VCaP (cell line): ENCODE data around the gene F2.

Experiments used
- H3K27ac ChIP-seq: fragments of 450-650 bp; 2 replicates; pipeline ENCODE4 v1.5.1; 2017
- TF ChIP-seq, protein P1 (sequence below): fragments of 450-650 bp; conservative IDR thresholded peaks from 2 replicates; pipeline ENCODE4 v1.5.1; 2017; ENCODE audit warnings: mild to moderate bottlenecking, moderate library complexity

The F2 gene

DNA sequence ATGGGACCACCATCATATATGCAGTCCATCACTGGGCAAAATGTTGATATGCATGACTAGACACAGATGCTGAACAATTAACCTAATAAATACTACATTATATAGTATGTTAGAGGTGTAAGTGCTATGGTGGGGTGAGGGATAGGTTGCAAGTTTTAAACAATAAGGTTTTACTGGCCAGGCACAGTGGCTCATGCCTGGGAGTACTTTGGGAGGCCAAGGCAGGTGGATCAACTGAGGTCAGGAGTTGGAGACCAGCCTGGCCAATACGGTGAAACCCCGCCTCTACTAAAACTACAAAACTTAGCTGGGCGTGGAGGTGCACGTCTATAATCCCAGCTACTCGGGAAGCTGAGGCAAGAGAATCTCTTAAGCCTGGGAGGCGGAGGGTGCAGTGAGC lies 28.1 kb downstream of the F2 start:
- H3K27ac ChIP-seq, result no peak overlapping the region
- TF ChIP-seq, protein P1, sequence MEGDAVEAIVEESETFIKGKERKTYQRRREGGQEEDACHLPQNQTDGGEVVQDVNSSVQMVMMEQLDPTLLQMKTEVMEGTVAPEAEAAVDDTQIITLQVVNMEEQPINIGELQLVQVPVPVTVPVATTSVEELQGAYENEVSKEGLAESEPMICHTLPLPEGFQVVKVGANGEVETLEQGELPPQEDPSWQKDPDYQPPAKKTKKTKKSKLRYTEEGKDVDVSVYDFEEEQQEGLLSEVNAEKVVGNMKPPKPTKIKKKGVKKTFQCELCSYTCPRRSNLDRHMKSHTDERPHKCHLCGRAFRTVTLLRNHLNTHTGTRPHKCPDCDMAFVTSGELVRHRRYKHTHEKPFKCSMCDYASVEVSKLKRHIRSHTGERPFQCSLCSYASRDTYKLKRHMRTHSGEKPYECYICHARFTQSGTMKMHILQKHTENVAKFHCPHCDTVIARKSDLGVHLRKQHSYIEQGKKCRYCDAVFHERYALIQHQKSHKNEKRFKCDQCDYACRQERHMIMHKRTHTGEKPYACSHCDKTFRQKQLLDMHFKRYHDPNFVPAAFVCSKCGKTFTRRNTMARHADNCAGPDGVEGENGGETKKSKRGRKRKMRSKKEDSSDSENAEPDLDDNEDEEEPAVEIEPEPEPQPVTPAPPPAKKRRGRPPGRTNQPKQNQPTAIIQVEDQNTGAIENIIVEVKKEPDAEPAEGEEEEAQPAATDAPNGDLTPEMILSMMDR, result no peak

DNA sequence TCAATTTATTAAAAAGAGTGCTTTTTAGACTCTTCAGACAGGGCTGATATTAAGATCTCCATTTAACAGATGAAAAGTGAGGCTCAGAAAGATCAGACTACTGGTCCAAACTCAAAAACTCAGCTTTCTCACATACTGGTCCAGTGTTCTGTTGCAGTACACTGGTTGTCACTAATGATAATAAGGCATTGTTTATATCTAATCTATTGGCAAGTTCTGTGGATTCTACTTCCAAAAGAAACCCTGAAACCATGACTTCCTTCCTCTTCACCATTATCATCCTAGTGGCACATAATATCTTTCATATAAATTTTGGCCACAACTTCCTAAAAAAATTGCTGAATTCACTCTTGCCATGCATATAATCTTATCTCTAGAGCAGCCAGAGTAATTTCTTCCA lies 36.9 kb downstream of the F2 start:
- no peak overlapping the region for H3K27ac ChIP-seq
- TF ChIP-seq, protein P1, result no peak

DNA sequence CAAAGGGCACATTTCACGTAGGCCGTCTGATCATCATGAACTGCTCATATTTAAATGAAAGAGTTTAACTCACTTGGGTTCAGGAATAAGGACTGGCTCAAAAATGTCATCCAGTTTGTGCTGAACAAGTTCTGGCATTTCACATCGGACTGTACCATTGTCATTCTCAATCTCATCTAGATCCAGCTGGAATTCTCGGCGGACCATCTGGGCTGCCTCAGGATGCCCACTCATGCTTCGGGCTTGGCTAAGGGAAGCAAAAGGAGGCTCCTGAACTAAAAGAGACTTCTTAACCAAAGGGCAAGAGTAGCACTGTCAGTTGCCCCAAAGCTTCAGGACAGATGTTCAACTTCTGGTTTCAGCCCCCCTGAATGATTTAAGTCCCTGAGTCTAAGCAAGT lies 40.2 kb downstream of the F2 start:
- TF ChIP-seq, protein P1, result no peak

DNA sequence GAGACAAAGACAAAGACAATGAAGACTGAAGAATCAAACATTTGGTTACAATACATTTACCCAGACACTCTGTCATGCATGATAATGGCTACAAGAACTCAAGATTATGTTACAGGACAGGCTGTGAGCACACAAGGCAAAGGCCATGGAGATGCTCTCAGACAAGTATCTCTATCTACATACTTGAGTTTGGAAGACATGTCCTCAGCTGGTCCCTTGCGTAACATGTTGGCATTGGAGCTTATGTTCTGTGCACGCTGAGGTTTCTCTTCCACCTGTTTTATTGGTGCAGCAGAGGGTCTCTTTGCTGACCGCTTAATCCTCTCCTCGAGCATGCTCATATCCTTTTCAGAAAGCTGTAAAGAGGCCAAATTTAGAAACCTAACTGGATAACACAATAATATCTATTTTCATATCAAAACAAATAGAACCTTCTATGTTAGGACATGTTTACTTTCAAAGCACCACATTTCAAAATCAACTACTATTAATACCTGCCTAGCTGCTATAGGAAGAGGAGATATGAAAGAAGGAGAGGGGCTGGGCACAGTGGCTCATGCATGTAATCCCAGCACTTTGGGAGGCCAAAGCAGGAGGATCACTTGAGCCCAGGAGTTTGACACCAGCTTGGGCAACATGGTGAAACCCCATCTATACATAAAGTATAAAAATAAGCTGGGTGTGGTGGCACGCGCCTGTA lies 41.6 kb downstream of the F2 start:
- TF ChIP-seq, protein P1, result no peak
- H3K27ac ChIP-seq, result no peak overlapping the region

More for the DNA sequence above, 40.2 kb downstream of the F2 start:
- no peak overlapping the region for H3K27ac ChIP-seq

DNA sequence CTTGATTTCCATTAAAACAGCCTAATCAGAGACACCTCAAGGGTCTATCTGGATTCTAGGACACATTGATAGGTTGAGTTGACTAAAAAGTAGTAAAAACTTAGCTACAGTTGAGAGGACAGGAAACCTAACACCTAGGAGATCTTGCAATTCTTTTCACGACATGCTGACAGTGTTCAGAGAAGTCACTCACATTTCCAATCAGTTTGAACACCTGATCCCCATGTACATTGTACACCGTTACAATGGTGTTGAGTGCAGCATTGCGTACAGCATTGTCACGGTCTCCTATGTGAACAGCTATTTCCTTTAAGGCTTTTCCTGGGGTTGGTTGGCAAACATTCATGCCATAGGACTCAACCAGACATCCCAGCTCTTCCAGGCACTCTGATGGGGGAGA lies 42.8 kb downstream of the F2 start:
- TF ChIP-seq, protein P1, result no peak
- H3K27ac ChIP-seq, result no peak overlapping the region

DNA sequence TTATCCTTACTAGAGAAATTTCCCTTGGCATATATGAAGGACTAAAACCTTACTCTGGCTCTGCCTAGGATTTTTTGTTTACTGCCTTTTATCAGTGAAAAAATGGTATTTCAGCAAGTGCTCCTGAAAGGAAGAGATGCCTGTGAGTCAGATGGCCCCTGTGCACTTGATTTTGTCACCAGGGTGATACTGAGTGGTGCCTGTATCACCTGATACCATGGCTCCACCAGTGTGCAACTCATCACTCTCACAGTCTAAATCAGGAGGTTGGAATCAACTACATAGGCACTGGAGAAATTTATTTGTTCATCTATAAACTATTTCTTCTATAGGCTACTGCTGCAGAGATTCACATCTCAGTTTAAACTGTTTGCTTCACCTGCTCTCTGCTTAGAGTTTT lies 43.2 kb downstream of the F2 start:
- TF ChIP-seq, protein P1, result no peak
- no peak overlapping the region for H3K27ac ChIP-seq

DNA sequence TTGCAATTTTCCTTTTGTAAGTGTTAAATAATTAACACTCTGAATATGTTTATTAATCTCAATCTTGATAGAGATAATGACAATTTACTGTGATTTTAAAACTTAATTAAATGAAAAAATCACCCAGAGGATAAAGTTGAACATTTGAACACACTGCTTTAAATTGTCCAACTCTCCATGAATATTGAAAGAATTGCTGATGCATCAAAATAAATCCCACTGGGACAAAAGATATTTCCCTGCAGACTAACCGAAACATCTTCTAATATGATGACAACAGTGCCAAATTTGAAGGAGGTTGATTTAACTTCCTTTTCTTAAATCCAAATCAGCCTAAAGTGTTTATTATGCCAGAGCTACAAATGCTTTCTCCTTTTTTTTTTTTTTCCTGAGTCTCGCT lies 47.6 kb downstream of the F2 start:
- H3K27ac ChIP-seq, result no peak overlapping the region
- TF ChIP-seq, protein P1, result no peak
